Measurements from ENCODE around the gene UPB1.

Gene UPB1

GRCh38 chr22:24482575-24482974 is 12.6 kb upstream of the UPB1 start:
- Mint-ChIP-seq H3K36me3 (ENCODE audit: low read depth) (no peaks in the 10 kb centered on the region), H3K9me3 (no peaks in the 10 kb centered on the region), H3K27ac (no peak overlapping the region), H3K4me3 (no peak overlapping the region), H3K4me1 (peaks cover 4% of the 10 kb centered on the region), H3K27me3 (ENCODE audit: low read depth, poor library complexity) (peaks cover 30% of the 10 kb centered on the region)
- DNase-seq: no peak
- no peak for TF ChIP-seq CTCF (IDR thresholded peaks at IDR 0.05)

GRCh38 chr22:24482998-24483397 is 12.1 kb upstream of the UPB1 start:
- DNase-seq: no peak
- Mint-ChIP-seq H3K4me3 (no peak overlapping the region), H3K36me3 (ENCODE audit: low read depth) (no peaks in the 10 kb centered on the region), H3K27ac (no peak overlapping the region), H3K9me3 (no peaks in the 10 kb centered on the region), H3K4me1 (peaks cover 4% of the 10 kb centered on the region), H3K27me3 (ENCODE audit: low read depth, poor library complexity) (peaks cover 27% of the 10 kb centered on the region)
- no peak for TF ChIP-seq CTCF (IDR thresholded peaks at IDR 0.05)

GRCh38 chr22:24483976-24484545 is 11.1 kb upstream of the UPB1 start:
- H3K9me3 Mint-ChIP-seq: no peaks in the 10 kb centered on the region
- peaks cover 4% of the 10 kb centered on the region for H3K4me1 Mint-ChIP-seq
- no peak overlapping the region for H3K4me3 Mint-ChIP-seq
- H3K27me3 Mint-ChIP-seq (ENCODE audit: low read depth, poor library complexity): peaks cover 25% of the 10 kb centered on the region
- H3K27ac Mint-ChIP-seq: no peak overlapping the region
- no peak for TF ChIP-seq CTCF (IDR thresholded peaks at IDR 0.05)
- H3K36me3 Mint-ChIP-seq (ENCODE audit: low read depth): no peaks in the 10 kb centered on the region
- DNase-seq: no peak

- TF ChIP-seq CTCF (IDR thresholded peaks at IDR 0.05): no peak
- H3K4me1 Mint-ChIP-seq: peaks cover 4% of the 10 kb centered on the region
- no peak overlapping the region for H3K27ac Mint-ChIP-seq
These were observed 10.0 kb upstream of the UPB1 start for GRCh38 chr22:24485170-24485569.

GRCh38 chr22:24485608-24486007 is 9.5 kb upstream of the UPB1 start:
- Mint-ChIP-seq H3K27ac (no peak overlapping the region), H3K9me3 (peaks cover 4% of the 10 kb centered on the region), H3K27me3 (ENCODE audit: low read depth, poor library complexity) (peaks cover 33% of the 10 kb centered on the region), H3K4me3 (no peak overlapping the region), H3K4me1 (peaks cover 4% of the 10 kb centered on the region), H3K36me3 (ENCODE audit: low read depth) (no peaks in the 10 kb centered on the region)
- TF ChIP-seq CTCF (IDR thresholded peaks at IDR 0.05): no peak
- no peak for DNase-seq

More at GRCh38 chr22:24485170-24485569, 10.0 kb upstream of the UPB1 start:
- Mint-ChIP-seq H3K27me3 (ENCODE audit: low read depth, poor library complexity) (peaks cover 30% of the 10 kb centered on the region), H3K4me3 (no peak overlapping the region), H3K36me3 (ENCODE audit: low read depth) (no peaks in the 10 kb centered on the region), H3K9me3 (peaks cover 4% of the 10 kb centered on the region)
- DNase-seq: no peak

GRCh38 chr22:24486501-24486921 is 8.6 kb upstream of the UPB1 start:
- peaks cover 41% of the 10 kb centered on the region for H3K27me3 Mint-ChIP-seq (ENCODE audit: low read depth, poor library complexity)
- peaks cover 4% of the 10 kb centered on the region for H3K4me1 Mint-ChIP-seq
- no peak overlapping the region for H3K27ac Mint-ChIP-seq
- H3K9me3 Mint-ChIP-seq: peaks cover 4% of the 10 kb centered on the region
- H3K4me3 Mint-ChIP-seq: no peak overlapping the region
- no peaks in the 10 kb centered on the region for H3K36me3 Mint-ChIP-seq (ENCODE audit: low read depth)
- no peak for TF ChIP-seq CTCF (IDR thresholded peaks at IDR 0.05)
- no peak for DNase-seq
